GM23338 (cell line): ENCODE measurements around the gene TECTB. TPM values are rescaled to one million over a fixed set of nuclear protein-coding genes. Genes with fewer than 3 reads are reported as not detected.

Experiments
- ATAC-seq: fragments of 200-7000 bp; cut with Tn5 transposase; 3 replicates; pipeline ENCODE4 v1.9.1; 2020
- DNase-seq: peaks from one replicate; pipeline ENCODE4 v3.0.0-alpha.2; 2015; ENCODE audit warnings: low spot score
- H2AFZ ChIP-seq: fragments of 200-600 bp; sonication (generic); 2 replicates; pipeline ENCODE4 v1.8.0; 2016; ENCODE audit warnings: antibody characterized with exemption, mild to moderate bottlenecking, moderate library complexity
- H3F3A ChIP-seq: fragments of 200-600 bp; sonication (generic); replicated peaks from 2 replicates; pipeline ENCODE4 v1.8.0; 2017; ENCODE audit warnings: antibody characterized with exemption, mixed run types, low read depth
- H3K27ac ChIP-seq: fragments of 200-600 bp; sonication (generic); 2 replicates; pipeline ENCODE4 v1.6.1; 2016; ENCODE audit warnings: low read depth
- H3K27me3 ChIP-seq: fragments of 200-600 bp; sonication (generic); 2 replicates; pipeline ENCODE4 v1.8.0; 2016; ENCODE audit warnings: mild to moderate bottlenecking, mixed run types, moderate library complexity; ENCODE audit not compliant: insufficient read depth
- H3K36me3 ChIP-seq: fragments of 200-600 bp; sonication (generic); 2 replicates; pipeline ENCODE4 v1.8.0; 2016; ENCODE audit warnings: mild to moderate bottlenecking; ENCODE audit not compliant: insufficient read depth
- H3K4me1 ChIP-seq: fragments of 200-600 bp; sonication (generic); 2 replicates; pipeline ENCODE4 v1.8.0; 2016; ENCODE audit warnings: mild to moderate bottlenecking, moderate library complexity; ENCODE audit not compliant: insufficient read depth
- H3K4me2 ChIP-seq: fragments of 200-600 bp; sonication (generic); 2 replicates; pipeline ENCODE4 v1.7.1; 2017; ENCODE audit warnings: mixed run types
- H3K4me3 ChIP-seq: fragments of 200-600 bp; sonication (generic); 2 replicates; pipeline ENCODE4 v1.6.1; 2016; ENCODE audit warnings: mixed run types
- H3K79me2 ChIP-seq: fragments of 200-600 bp; sonication (generic); replicated peaks from 2 replicates; pipeline ENCODE4 v1.8.0; 2017; ENCODE audit warnings: mild to moderate bottlenecking; ENCODE audit not compliant: insufficient read depth
- H3K9me2 ChIP-seq: fragments of 200-600 bp; sonication (generic); 2 replicates; pipeline ENCODE4 v1.8.0; 2017; ENCODE audit not compliant: insufficient read depth
- H4K20me1 ChIP-seq: fragments of 200-600 bp; sonication (generic); replicated peaks from 2 replicates; pipeline ENCODE4 v1.8.0; 2017; ENCODE audit warnings: mild to moderate bottlenecking; ENCODE audit not compliant: insufficient read depth
- H3K27ac Mint-ChIP-seq: 2 replicates; pipeline ENCODE4 v1.8.0; 2020; ENCODE audit warnings: inconsistent platforms, mild to moderate bottlenecking, moderate library complexity, mixed read lengths
- H3K27me3 Mint-ChIP-seq: 3 replicates; pipeline ENCODE4 v1.8.0; 2022; ENCODE audit warnings: low read depth, mild to moderate bottlenecking, moderate library complexity, mixed read lengths, inconsistent platforms; ENCODE audit not compliant: insufficient read depth, poor library complexity
- H3K36me3 Mint-ChIP-seq: 3 replicates; pipeline ENCODE4 v1.8.0; 2021; ENCODE audit warnings: low read depth, mild to moderate bottlenecking, inconsistent platforms, moderate library complexity, mixed read lengths
- H3K4me1 Mint-ChIP-seq: 3 replicates; pipeline ENCODE4 v1.8.0; 2020; ENCODE audit warnings: mild to moderate bottlenecking, inconsistent platforms, mixed read lengths
- H3K4me3 Mint-ChIP-seq: 3 replicates; pipeline ENCODE4 v1.8.0; 2021; ENCODE audit warnings: moderate library complexity, mild to moderate bottlenecking, inconsistent platforms, mixed read lengths
- H3K9me3 Mint-ChIP-seq: 3 replicates; pipeline ENCODE4 v1.8.0; 2020; ENCODE audit warnings: moderate library complexity, mild to moderate bottlenecking, inconsistent platforms, mixed read lengths
- CREB1 ChIP-seq: fragments of 250-450 bp; sonication (Bioruptor Pico); IDR thresholded peaks from 2 replicates; pipeline ENCODE4 v1.5.0; 2020; ENCODE audit warnings: low read depth, mild to moderate bottlenecking, moderate library complexity
- ETS1 ChIP-seq: IDR thresholded peaks from 2 replicates; pipeline ENCODE4 v1.6.1; 2016; ENCODE audit warnings: antibody characterized with exemption
- EZH2 ChIP-seq: fragments of 200-600 bp; sonication (generic); IDR thresholded peaks from one replicate; pipeline ENCODE4 v1.8.0; 2017; ENCODE audit warnings: antibody characterized with exemption, mild to moderate bottlenecking, low read depth; ENCODE audit not compliant: unreplicated experiment
- EZH2phosphoT487 ChIP-seq: fragments of 200-600 bp; sonication (generic); IDR thresholded peaks from one replicate; pipeline ENCODE4 v1.8.1; 2018; ENCODE audit warnings: antibody characterized with exemption; ENCODE audit not compliant: unreplicated experiment
- JUNB ChIP-seq: IDR thresholded peaks from one replicate; pipeline ENCODE4 v1.6.1; 2016; ENCODE audit warnings: antibody characterized with exemption; ENCODE audit not compliant: unreplicated experiment
- NANOG ChIP-seq: IDR thresholded peaks from 2 replicates; pipeline ENCODE4 v1.6.1; 2016; ENCODE audit warnings: antibody characterized with exemption, borderline replicate concordance
- POLR2AphosphoS5 ChIP-seq: IDR thresholded peaks from 2 replicates; pipeline ENCODE4 v1.6.1; 2016; ENCODE audit warnings: antibody characterized with exemption, low read depth
- STAT1 ChIP-seq: IDR thresholded peaks from one replicate; pipeline ENCODE4 v1.6.1; 2016; ENCODE audit warnings: antibody characterized with exemption; ENCODE audit not compliant: unreplicated experiment
- ZNF114 ChIP-seq: fragments of 250-450 bp; sonication (Bioruptor Pico); IDR thresholded peaks from 2 replicates; pipeline ENCODE4 v1.5.0; 2020; ENCODE audit warnings: mild to moderate bottlenecking, moderate library complexity
- ZNF331 ChIP-seq: fragments of 250-450 bp; sonication (Bioruptor Pico); IDR thresholded peaks from 2 replicates; pipeline ENCODE4 v1.5.0; 2020; ENCODE audit warnings: low read depth, mild to moderate bottlenecking, moderate library complexity
- polyA plus RNA-seq: library from polyadenylated mRNA; unstranded; fragments of >200 nt; fragmentation: Nextera tagmentation; extraction: Ambion mirVana; gene quantifications from 2 replicates; pipeline ENCODE4 v1.2.1, GENCODE V29; 2016
- total RNA-seq: library from RNA; depleted of rRNA; stranded (reverse); fragments of >200 nt; shearing (Covaris generic); gene quantifications from 2 replicates; pipeline ENCODE4 v1.2.3, GENCODE V29; 2014
- TF ChIP-seq, protein P1 (sequence below): fragments of 250-450 bp; sonication (Bioruptor Pico); IDR thresholded peaks from 2 replicates; pipeline ENCODE4 v1.5.0; 2020; ENCODE audit warnings: mild to moderate bottlenecking, moderate library complexity
- TF ChIP-seq, protein P2 (sequence below), 2 experiments: fragments of 200-600 bp in 1 of 2; sonication (generic) in 1 of 2; conservative IDR thresholded peaks; 2 replicates each; pipeline versions ENCODE4 v1.5.1 to v1.6.1; 2016 to 2017; ENCODE audit warnings: antibody characterized with exemption in 2 of 2, low read depth in 2 of 2, mild to moderate bottlenecking in 2 of 2, moderate library complexity in 1 of 2
- TF ChIP-seq, protein P3 (sequence below): IDR thresholded peaks from one replicate; pipeline ENCODE4 v1.6.1; 2018; ENCODE audit warnings: antibody characterized with exemption; ENCODE audit not compliant: unreplicated experiment

Gene TECTB
- total and polyA plus RNA-seq, 2 experiments from 2014 or later = not detected

DNA sequence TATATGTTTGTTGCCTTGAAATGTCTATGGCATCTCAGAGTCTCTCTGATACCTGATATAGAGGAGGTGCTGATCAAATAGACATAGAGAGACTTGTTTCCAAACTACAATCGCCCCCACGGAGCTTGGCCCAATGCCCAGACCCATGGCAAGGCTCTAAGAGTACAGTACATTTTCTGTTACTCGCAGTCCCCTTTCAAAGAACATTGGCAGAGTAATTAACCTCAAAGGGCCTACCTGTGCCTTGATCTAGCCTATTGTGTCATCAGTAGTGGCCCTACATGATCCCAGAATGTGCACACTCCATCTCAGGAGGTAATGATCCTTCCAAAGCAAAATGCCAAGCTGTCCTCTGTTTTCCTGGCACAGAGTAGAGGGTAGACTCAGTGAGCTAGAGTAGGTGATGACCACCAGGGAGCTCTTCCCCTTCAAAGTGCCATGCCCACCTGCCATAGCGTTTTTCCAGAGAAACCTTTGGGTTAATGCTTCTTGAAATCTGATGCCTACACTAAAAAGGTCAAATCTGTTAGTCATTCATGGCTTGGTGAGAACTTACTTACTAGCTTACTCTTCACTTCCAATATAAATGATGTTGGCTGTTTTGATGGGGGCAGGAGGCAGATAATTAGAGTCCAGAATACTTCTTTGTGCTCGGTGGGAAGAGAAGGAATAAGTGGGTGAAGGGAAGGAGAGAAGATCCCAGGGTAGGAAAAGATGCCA, 49.5 kb downstream of the TECTB start:
- Histone ChIP-seq H3K4me2 (no peak overlapping the region), H4K20me1 (no peaks in the 10 kb centered on the region), H3K27ac (no peak overlapping the region), H3K79me2 (no peaks in the 10 kb centered on the region), H3F3A (no peaks in the 10 kb centered on the region), H2AFZ (no peak overlapping the region), H3K36me3 (no peaks in the 10 kb centered on the region), H3K9me2 (no peaks in the 10 kb centered on the region), H3K27me3 (no peaks in the 10 kb centered on the region), H3K4me3 (no peak overlapping the region), H3K4me1 (no peaks in the 10 kb centered on the region)
- TF ChIP-seq STAT1 (no peak), CREB1 (CRISPR knock-in tag) (no peak), POLR2AphosphoS5 (no peak), ZNF331 (no peak), EZH2 (no peak), EZH2phosphoT487 (no peak), NANOG (no peak), JUNB (no peak), ZNF114 (CRISPR knock-in tag) (no peak), ETS1 (no peak)
- TF ChIP-seq, protein P1, sequence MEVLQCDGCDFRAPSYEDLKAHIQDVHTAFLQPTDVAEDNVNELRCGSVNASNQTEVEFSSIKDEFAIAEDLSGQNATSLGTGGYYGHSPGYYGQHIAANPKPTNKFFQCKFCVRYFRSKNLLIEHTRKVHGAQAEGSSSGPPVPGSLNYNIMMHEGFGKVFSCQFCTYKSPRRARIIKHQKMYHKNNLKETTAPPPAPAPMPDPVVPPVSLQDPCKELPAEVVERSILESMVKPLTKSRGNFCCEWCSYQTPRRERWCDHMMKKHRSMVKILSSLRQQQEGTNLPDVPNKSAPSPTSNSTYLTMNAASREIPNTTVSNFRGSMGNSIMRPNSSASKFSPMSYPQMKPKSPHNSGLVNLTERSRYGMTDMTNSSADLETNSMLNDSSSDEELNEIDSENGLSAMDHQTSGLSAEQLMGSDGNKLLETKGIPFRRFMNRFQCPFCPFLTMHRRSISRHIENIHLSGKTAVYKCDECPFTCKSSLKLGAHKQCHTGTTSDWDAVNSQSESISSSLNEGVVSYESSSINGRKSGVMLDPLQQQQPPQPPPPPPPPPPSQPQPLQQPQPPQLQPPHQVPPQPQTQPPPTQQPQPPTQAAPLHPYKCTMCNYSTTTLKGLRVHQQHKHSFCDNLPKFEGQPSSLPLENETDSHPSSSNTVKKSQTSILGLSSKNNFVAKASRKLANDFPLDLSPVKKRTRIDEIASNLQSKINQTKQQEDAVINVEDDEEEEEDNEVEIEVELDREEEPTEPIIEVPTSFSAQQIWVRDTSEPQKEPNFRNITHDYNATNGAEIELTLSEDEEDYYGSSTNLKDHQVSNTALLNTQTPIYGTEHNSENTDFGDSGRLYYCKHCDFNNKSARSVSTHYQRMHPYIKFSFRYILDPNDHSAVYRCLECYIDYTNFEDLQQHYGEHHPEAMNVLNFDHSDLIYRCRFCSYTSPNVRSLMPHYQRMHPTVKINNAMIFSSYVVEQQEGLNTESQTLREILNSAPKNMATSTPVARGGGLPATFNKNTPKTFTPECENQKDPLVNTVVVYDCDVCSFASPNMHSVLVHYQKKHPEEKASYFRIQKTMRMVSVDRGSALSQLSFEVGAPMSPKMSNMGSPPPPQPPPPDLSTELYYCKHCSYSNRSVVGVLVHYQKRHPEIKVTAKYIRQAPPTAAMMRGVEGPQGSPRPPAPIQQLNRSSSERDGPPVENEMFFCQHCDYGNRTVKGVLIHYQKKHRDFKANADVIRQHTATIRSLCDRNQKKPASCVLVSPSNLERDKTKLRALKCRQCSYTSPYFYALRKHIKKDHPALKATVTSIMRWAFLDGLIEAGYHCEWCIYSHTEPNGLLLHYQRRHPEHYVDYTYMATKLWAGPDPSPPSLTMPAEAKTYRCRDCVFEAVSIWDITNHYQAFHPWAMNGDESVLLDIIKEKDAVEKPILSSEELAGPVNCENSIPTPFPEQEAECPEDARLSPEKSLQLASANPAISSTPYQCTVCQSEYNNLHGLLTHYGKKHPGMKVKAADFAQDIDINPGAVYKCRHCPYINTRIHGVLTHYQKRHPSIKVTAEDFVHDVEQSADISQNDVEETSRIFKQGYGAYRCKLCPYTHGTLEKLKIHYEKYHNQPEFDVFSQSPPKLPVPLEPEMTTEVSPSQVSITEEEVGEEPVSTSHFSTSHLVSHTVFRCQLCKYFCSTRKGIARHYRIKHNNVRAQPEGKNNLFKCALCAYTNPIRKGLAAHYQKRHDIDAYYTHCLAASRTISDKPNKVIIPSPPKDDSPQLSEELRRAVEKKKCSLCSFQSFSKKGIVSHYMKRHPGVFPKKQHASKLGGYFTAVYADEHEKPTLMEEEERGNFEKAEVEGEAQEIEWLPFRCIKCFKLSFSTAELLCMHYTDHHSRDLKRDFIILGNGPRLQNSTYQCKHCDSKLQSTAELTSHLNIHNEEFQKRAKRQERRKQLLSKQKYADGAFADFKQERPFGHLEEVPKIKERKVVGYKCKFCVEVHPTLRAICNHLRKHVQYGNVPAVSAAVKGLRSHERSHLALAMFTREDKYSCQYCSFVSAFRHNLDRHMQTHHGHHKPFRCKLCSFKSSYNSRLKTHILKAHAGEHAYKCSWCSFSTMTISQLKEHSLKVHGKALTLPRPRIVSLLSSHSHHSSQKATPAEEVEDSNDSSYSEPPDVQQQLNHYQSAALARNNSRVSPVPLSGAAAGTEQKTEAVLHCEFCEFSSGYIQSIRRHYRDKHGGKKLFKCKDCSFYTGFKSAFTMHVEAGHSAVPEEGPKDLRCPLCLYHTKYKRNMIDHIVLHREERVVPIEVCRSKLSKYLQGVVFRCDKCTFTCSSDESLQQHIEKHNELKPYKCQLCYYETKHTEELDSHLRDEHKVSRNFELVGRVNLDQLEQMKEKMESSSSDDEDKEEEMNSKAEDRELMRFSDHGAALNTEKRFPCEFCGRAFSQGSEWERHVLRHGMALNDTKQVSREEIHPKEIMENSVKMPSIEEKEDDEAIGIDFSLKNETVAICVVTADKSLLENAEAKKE (CRISPR knock-in tag) = no peak
- TF ChIP-seq, protein P2, sequence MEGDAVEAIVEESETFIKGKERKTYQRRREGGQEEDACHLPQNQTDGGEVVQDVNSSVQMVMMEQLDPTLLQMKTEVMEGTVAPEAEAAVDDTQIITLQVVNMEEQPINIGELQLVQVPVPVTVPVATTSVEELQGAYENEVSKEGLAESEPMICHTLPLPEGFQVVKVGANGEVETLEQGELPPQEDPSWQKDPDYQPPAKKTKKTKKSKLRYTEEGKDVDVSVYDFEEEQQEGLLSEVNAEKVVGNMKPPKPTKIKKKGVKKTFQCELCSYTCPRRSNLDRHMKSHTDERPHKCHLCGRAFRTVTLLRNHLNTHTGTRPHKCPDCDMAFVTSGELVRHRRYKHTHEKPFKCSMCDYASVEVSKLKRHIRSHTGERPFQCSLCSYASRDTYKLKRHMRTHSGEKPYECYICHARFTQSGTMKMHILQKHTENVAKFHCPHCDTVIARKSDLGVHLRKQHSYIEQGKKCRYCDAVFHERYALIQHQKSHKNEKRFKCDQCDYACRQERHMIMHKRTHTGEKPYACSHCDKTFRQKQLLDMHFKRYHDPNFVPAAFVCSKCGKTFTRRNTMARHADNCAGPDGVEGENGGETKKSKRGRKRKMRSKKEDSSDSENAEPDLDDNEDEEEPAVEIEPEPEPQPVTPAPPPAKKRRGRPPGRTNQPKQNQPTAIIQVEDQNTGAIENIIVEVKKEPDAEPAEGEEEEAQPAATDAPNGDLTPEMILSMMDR (conservative IDR thresholded peaks at IDR 0.05; ENCODE audit: low read depth in 2 of 2) = no peak
- TF ChIP-seq, protein P3, sequence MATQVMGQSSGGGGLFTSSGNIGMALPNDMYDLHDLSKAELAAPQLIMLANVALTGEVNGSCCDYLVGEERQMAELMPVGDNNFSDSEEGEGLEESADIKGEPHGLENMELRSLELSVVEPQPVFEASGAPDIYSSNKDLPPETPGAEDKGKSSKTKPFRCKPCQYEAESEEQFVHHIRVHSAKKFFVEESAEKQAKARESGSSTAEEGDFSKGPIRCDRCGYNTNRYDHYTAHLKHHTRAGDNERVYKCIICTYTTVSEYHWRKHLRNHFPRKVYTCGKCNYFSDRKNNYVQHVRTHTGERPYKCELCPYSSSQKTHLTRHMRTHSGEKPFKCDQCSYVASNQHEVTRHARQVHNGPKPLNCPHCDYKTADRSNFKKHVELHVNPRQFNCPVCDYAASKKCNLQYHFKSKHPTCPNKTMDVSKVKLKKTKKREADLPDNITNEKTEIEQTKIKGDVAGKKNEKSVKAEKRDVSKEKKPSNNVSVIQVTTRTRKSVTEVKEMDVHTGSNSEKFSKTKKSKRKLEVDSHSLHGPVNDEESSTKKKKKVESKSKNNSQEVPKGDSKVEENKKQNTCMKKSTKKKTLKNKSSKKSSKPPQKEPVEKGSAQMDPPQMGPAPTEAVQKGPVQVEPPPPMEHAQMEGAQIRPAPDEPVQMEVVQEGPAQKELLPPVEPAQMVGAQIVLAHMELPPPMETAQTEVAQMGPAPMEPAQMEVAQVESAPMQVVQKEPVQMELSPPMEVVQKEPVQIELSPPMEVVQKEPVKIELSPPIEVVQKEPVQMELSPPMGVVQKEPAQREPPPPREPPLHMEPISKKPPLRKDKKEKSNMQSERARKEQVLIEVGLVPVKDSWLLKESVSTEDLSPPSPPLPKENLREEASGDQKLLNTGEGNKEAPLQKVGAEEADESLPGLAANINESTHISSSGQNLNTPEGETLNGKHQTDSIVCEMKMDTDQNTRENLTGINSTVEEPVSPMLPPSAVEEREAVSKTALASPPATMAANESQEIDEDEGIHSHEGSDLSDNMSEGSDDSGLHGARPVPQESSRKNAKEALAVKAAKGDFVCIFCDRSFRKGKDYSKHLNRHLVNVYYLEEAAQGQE = no peak
- H3K36me3 Mint-ChIP-seq = no peaks in the 10 kb centered on the region
- DNase-seq = no peak
- no peaks in the 10 kb centered on the region; the same call in 2 of the 3 replicates for H3K4me1 Mint-ChIP-seq
- no peak overlapping the region for H3K27ac Mint-ChIP-seq
- no peak overlapping the region for H3K4me3 Mint-ChIP-seq
- H3K9me3 Mint-ChIP-seq = no peaks in the 10 kb centered on the region; the same call in 2 of the 3 replicates
- no peak for ATAC-seq
- peaks cover 5% of the 10 kb centered on the region for H3K27me3 Mint-ChIP-seq
